ENCODE results near the gene ALDH9A1. TPM values are rescaled to one million over a fixed set of nuclear protein-coding genes. Genes with fewer than 3 reads are reported as not detected.

Gene ALDH9A1
- total and polyA plus RNA-seq, 10 of the 15 experiments (the other 5 are each of a cell fraction or from before 2014, with no cell fraction given) = 25.7 to 106 (median 36.3) TPM

DNA sequence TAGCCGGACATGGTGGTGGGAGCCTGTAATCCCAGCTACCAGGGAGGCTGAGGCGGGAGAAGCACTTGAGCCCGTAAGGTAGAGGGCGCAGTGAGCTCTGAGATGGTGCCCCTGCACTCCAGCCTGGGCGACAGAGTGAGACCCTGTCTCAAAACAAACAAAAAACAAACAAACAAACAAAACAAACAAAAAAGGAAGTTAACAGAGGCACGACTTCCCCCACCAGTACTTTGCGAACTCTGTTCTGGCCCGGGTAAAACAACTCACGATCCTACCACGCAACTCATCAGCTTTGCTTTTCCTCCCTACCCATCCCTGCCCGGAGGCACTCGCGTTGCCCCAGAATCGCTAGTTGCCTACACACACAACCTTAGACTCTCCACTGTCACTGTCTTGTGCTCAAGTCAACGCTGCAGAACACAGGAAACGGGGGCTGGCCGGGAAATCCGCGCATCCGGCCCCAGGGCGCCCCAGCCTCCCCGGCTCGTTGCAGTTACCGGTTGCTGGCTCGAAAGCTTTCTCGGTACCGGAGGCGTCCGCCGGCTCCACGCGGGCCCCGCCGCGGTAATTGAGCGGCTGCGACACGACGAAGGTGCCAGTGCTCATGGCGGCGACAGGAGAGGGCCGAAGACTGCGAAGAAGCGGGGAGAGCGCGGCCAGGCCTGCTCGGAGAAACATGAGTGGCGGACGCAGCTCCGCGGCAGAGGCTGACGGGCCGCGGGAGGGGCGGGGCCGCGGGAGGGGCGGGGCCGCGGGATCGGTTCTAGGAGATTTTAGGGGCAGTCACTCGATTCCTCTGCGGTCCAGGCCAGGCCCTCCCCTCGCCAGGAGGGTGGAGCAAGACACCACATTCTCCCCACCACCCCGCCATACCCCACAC is at the start of gene ALDH9A1 (continued):
- TF ChIP-seq, protein P1, sequence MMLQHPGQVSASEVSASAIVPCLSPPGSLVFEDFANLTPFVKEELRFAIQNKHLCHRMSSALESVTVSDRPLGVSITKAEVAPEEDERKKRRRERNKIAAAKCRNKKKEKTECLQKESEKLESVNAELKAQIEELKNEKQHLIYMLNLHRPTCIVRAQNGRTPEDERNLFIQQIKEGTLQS (IDR thresholded peaks at IDR 0.05; ENCODE audit: borderline replicate concordance, extremely low read depth, low read depth, low read length) = no peak
- TF ChIP-seq ZNF384 (IDR thresholded peaks at IDR 0.05; ENCODE audit: borderline replicate concordance, low read depth, low read length) (no peak), PAX5 (IDR thresholded peaks at IDR 0.05; ENCODE audit: borderline replicate concordance, low read depth, low read length) (0 out of 2 replicates have a peak, but pooled peaks have one; percentile 16), ETV6 (conservative IDR thresholded peaks at IDR 0.05 in 1 of 2, IDR thresholded peaks at IDR 0.05 in 1 of 2; ENCODE audit: borderline replicate concordance in 1 of 2, low read depth in 1 of 2) (peak in 1 of 2 experiments; percentile 65; a peak in 2 of 4 replicates), HSF1 (IDR thresholded peaks at IDR 0.05; ENCODE audit: low read depth, low read length) (no peak), ZNF217 (IDR thresholded peaks at IDR 0.05) (0 out of 2 replicates have a peak, but pooled peaks have one; percentile 3), IKZF1 (conservative IDR thresholded peaks at IDR 0.05) (peak; percentile 79), PBX3 (IDR thresholded peaks at IDR 0.05; ENCODE audit: insufficient replicate concordance, low read depth, low read length) (peak; percentile 56), FOXK2 (IDR thresholded peaks at IDR 0.05) (no peak; the same call in 1 of the 2 replicates), MTA2 (IDR thresholded peaks at IDR 0.05; ENCODE audit: low read depth) (0 out of 2 replicates have a peak, but pooled peaks have one; percentile 17), LARP7 (IDR thresholded peaks at IDR 0.05) (peak; percentile 56; the same call in 1 of the 2 replicates), IRF3 (IDR thresholded peaks at IDR 0.05) (no peak), SMAD5 (IDR thresholded peaks at IDR 0.05; ENCODE audit: low read depth) (peak; percentile 78), DPF2 (IDR thresholded peaks at IDR 0.05) (peak; percentile 64; the same call in 1 of the 2 replicates), MYB (IDR thresholded peaks at IDR 0.05; ENCODE audit: borderline replicate concordance, low read depth, low read length) (no peak), NR2F1 (conservative IDR thresholded peaks at IDR 0.05) (no peak), KDM1A (IDR thresholded peaks at IDR 0.05; ENCODE audit: borderline replicate concordance) (no peak)
- TF ChIP-seq, protein P2, sequence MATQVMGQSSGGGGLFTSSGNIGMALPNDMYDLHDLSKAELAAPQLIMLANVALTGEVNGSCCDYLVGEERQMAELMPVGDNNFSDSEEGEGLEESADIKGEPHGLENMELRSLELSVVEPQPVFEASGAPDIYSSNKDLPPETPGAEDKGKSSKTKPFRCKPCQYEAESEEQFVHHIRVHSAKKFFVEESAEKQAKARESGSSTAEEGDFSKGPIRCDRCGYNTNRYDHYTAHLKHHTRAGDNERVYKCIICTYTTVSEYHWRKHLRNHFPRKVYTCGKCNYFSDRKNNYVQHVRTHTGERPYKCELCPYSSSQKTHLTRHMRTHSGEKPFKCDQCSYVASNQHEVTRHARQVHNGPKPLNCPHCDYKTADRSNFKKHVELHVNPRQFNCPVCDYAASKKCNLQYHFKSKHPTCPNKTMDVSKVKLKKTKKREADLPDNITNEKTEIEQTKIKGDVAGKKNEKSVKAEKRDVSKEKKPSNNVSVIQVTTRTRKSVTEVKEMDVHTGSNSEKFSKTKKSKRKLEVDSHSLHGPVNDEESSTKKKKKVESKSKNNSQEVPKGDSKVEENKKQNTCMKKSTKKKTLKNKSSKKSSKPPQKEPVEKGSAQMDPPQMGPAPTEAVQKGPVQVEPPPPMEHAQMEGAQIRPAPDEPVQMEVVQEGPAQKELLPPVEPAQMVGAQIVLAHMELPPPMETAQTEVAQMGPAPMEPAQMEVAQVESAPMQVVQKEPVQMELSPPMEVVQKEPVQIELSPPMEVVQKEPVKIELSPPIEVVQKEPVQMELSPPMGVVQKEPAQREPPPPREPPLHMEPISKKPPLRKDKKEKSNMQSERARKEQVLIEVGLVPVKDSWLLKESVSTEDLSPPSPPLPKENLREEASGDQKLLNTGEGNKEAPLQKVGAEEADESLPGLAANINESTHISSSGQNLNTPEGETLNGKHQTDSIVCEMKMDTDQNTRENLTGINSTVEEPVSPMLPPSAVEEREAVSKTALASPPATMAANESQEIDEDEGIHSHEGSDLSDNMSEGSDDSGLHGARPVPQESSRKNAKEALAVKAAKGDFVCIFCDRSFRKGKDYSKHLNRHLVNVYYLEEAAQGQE (IDR thresholded peaks at IDR 0.05; ENCODE audit: low read depth, low read length) = 0 out of 2 replicates have a peak, but pooled peaks have one; percentile 3
- TF ChIP-seq, protein P3, sequence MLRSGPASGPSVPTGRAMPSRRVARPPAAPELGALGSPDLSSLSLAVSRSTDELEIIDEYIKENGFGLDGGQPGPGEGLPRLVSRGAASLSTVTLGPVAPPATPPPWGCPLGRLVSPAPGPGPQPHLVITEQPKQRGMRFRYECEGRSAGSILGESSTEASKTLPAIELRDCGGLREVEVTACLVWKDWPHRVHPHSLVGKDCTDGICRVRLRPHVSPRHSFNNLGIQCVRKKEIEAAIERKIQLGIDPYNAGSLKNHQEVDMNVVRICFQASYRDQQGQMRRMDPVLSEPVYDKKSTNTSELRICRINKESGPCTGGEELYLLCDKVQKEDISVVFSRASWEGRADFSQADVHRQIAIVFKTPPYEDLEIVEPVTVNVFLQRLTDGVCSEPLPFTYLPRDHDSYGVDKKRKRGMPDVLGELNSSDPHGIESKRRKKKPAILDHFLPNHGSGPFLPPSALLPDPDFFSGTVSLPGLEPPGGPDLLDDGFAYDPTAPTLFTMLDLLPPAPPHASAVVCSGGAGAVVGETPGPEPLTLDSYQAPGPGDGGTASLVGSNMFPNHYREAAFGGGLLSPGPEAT (IDR thresholded peaks at IDR 0.05; ENCODE audit: low read depth) = 0 out of 2 replicates have a peak, but pooled peaks have one; percentile 60

Data from GM12878 (cell line).